HPDE6-E6E7 (cell line): ENCODE results near the gene CNPY3.

ENCODE experiments used
- DNase-seq: peaks from one replicate; pipeline ENCODE4 v3.0.0; 2011; ENCODE audit warnings: missing footprints; ENCODE audit errors: extremely low spot score

Gene CNPY3

DNA sequence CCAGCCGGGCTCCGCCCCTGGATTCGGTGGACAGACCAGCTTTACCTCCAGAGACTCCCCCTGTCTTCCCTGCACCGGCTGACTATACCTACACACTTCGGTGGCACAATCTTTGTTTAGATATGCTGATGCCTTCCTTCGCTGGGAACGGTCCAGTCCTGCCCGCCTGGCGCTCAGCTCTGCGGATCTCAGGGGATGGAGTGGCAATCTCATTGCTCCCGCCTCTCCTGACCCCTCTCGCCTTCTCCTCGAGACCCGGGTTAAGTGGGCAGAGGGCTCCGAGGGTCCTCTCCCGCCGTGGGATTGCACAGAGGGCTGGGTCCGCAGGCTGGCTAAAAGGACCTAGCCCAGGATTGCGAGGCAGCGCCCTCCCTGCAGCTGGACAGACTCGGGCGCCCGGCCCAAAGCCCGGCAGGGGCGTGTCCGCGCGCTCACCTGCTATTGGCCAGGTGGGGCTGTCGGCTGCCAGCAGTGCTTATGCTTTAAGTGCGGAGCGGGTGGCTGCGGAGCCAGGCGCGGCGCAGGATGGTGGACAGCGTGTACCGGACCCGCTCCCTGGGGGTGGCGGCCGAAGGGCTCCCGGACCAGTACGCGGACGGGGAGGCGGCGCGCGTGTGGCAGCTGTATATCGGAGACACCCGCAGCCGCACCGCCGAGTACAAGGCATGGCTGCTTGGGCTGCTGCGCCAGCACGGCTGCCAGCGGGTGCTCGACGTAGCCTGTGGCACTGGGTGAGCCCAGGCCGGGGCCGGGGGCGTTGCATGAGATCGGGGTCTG lies 31.2 kb downstream of the CNPY3 start, which contains the start of gene GNMT:
Gene GNMT (plus strand): TSS at position 512 of the 777 bp plus-strand sequence. CDS start 14 bp downstream, at position 526.
- peak; percentile 66 for DNase-seq

DNA sequence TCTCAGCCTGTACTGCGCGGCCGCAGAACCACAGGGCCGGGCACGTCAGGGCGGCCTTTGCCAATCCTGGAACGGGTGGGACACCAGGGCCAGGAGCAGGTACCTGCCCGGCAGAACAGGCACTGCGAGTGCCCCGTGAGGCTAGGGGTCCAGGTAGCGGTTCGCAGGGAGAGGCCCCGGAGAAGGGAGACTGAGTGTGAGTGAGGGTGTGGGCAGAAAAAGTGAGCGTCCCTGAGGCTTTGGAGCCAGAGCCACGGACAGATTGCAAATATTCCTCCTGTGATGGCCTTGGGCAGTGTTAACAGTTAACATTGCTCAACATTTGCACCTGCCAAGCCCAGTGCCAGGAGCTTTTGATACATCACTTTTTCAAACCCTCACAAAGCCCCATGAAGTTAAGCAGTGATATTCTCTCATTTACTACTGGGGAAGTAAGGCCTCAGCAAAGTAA lies 31.8 kb downstream of the CNPY3 start:
- DNase-seq: no peak

DNA sequence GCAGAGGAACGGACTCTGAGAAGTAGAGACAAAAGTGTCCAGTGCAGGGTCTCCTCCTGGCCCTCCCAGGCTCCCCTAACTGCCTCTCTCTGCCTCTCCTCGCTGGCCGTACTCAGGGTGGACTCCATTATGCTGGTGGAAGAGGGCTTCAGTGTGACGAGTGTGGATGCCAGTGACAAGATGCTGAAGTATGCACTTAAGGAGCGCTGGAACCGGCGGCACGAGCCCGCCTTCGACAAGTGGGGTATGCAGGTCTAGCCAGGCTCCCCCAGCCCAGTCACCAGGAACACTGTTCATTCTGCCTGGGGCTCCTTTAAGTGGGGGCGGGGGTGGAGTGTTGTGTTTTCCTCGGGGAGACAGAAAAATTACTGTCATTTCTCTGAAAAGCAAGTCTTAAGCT lies 32.8 kb downstream of the CNPY3 start:
- no peak for DNase-seq

DNA sequence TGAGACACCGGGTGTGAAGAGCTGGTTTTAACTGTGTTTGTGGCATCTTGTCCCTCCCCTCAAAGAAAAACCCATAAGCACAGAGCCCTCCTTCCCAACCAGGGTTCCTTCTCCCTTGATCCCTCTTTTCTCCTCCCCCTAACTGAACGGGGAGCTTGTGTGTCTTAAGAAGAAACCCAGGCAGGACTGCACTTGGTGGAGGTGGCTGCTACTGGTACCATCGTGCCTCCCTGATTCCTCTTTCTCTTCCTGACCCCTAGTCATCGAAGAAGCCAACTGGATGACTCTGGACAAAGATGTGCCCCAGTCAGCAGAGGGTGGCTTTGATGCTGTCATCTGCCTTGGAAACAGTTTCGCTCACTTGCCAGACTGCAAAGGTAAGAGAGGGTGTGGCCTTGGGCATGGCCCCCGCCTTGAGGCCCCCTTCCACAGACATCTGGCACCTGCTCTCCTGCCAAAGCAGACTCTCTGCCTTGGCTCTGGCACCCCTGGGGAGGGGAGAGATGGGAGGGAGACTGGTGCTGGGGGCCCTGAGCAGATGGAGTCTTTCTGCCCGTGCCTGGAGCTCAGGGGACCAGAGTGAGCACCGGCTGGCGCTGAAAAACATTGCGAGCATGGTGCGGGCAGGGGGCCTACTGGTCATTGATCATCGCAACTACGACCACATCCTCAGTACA lies 33.4 kb downstream of the CNPY3 start:
- no peak for DNase-seq

DNA sequence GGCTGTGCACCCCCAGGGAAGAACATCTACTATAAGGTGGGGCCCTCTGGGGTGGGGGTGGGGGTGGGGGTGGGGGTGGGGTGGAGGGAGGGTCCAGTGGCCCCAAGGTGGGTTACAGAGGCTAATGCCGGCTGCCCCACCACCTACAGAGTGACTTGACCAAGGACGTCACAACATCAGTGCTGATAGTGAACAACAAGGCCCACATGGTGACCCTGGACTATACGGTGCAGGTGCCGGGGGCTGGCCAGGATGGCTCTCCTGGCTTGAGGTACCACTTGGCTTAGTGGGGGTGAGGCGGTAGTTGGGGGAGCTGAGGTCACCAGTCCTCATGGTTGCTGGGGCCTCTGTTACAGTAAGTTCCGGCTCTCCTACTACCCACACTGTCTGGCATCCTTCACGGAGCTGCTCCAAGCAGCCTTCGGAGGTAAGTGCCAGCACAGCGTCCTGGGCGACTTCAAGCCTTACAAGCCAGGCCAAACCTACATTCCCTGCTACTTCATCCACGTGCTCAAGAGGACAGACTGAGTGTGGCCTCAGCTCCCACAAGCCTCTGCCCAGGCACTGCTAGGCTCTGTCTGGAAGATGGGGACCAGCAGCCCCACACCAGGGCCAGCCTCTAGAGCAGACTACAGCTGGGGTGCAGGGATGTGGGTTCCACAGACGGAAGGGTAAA lies 34.0 kb downstream of the CNPY3 start:
- no peak for DNase-seq

DNA sequence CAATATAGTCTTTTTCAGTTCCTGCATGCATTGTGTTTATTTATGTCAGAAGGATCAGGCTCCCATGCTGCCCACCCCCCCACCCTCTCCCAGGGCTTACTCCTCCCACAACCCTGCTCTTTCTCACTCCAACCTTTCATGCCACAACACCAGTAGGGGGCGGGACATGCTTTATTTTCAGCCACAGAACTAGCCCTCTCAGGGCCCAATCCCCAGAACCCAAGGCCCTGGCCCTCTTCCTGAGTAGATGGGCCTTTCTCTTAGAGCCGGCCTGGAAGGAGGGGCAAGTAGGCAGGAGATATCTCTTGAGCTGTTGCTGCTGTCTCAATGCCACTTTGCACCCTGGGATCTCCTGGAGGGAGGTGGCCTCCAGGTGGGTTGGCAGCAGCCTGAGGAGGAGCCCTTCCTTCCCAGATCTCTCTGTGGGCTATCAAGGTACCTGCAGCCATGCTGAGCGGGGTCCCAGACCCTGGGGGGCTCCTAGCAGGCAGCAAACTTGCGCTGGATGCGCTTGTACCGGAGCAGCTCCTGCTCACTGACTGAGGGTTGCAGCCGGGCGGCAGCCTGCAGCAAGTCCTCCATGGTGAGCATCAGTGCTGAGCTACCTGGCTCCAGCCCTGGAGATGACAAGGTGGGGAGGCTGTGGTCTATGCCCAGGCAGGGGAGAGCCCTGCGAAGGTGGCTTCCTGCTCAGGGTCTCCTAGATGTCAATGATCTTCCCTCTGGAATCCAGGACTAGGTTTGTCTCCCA lies 34.8 kb downstream of the CNPY3 start:
- no peak for DNase-seq

DNA sequence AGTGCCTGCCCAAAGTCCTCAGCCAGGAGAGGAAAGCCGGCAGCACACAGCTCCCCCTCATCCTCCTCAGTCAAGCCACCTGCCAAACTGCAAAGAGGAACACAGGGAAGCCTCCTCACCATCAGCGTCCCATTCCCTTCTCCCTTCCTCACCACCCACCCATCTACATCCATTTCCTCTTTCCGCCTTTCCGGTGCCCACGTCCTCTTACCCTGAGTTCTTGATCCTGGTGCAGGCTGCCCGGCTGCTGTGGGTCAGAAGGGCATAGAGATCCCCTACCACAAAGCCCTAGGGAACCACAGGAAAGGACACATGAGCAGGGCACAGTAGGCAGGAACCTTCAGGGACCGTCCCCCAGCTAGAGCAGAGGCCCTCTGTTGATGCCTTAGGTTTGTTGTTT lies 37.3 kb downstream of the CNPY3 start:
- no peak for DNase-seq

DNA sequence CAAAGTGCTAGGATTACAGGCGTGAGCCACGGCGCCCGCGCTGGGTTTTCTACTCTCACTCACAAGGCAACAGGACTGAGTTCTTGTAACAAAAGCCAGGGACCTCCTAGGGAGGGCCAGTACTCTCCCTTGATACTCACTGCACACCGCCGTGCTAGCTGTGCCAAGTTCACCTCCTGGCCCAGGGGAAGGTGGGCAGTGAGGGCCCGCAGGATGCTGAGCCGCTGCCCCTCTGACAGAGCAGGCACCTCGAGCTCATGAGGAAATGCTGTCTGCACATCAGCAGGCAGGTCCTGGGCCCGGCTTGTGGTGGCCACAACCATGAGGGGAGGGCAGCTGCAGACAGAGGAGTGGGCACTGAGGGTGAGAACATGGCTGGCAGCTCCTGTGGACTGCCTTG lies 37.9 kb downstream of the CNPY3 start:
- no peak for DNase-seq

DNA sequence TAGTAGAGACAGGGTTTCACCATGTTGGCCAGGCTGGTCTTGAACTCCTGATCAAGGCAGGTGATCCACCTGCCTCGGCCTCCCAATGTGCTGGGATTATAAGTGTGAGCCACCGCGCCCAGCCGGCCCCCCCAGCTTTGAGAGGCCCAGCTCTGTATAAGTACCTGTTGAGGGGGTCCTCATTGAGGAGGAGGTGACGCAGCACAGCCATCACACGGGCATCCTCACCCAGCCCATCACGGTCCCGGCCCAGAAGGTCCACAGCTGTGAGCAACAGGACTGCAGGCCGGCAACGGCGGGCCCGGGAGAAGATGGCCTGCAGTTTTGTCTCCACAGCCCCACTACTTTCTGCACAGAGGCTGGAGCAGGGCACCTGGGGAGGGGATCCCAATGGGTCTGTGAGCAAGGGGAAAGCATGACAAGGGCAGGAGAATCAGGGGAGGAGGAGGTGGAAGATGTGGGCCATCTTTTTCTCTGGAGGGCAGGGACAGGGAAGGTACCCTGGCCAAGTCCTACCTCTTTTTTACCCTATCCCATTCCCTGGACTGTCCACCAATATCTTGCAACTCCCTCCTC lies 38.9 kb downstream of the CNPY3 start:
- DNase-seq: no peak

DNA sequence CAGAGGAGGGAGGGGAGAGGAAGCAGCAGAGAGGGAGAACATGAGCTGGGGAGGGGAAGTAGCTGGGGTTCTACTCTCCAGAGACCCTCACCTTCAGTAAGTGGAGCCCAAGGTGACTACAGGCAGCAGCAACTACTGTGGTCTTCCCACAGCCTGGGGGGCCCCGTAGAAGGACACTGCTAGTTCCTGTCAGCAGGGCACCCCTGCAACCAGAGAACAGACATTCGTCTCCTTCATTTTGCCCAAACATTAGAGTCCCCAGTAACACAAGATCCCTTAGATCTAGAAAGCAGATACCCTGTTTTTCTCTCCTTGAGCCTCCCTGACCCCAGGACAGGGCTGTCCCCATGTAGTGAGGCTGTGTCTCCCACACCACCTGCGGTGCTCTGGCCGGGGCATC lies 39.5 kb downstream of the CNPY3 start:
- no peak for DNase-seq

DNA sequence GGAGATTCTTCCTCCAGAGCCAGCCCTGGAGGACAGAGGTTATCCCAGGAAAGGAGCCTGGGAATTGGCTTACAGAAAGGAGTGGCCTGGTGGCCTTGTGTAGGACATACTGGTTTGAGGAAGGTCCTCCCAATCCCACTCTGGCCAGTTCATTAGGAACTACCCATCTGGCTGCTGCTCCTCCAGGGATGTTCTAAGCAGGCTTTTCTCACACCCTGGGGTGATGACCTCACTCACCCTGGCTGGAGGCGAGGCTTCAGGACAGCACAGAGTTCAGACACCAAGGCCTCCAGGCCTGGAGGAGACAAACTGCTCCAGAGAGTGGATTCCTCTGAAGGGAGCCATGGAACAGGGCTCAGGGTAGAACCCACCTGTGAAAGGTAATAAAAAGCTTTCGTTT lies 40.2 kb downstream of the CNPY3 start:
- no peak for DNase-seq

DNA sequence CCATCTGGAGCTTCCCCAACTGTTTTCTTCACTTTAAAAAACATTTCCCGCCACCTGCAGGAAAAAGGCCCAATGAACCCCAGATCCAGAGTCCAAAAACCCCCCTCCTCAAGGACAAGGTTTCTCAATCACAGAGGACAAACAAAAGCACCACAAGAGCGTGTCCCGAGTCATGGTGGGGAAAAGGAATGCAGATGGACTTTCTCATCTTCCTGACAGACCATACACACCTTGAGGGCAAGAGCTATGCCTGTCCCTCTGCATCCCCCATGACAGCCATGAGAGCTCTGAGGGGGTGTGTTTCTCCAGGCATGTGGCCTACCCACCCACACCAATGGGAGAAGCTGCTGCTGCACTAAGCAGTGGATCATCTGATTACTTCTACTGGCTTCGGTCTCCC lies 40.7 kb downstream of the CNPY3 start:
- DNase-seq: no peak

DNA sequence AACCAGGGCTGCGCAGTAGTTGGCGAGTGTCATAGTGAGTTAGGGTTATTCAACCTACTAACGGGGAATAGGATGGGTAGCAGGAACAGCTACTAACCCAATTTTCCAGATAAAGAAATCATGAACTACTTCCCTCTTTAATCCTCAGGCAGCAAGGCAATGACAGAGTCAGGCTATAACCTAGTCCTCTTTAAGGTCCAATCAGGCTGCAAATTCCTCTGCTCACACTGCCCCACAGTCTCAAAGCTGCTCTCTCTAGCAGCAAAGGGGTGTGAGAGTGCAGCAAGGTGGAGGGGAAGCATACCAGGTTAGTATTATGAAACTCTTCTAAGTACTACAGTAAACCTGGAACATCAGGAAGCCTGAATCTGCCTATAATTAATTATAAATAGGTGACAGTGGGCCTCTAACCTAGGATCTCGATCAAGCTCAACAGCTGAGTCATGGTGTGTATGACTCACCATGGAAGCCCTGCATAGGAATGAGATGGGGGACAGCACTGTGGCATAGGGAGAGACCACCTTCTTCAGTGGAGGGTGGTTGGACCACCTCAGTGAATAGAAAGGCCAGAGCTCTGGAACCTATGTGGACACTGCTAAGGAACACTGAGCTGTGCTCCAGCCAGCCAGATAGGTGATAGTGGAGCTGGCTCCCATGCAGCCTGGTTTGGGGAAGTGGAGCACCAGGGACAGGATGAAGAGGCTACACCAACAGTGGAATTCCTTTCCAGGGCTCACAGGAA lies 41.8 kb downstream of the CNPY3 start:
- DNase-seq: no peak

DNA sequence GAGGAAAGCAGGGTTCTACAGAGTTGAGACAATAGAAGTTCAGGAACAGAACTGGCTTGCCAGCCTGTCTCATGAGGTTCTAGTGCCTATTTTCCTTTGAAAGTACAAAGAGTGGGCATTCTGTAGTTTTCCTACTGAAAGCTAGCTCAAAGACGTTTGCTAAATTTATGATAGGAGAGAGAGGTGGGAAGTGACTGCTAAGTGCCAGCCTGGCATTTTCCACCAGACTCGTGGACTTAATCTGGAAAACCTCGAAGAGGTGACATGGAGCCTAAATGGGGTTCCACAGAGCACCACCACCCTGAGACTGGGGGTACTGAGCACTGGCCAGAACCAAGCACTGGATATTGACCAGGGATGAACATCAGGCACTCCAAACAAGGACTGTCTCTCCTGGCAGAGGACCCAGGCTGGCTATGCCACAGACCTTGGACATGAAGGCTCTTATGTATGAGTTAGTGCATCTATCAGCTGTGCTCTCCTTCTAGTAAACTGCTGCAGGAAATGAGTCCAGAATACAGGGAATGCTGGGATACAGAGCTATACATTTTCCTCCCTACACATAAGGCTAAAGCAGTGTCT lies 42.6 kb downstream of the CNPY3 start:
- no peak for DNase-seq

DNA sequence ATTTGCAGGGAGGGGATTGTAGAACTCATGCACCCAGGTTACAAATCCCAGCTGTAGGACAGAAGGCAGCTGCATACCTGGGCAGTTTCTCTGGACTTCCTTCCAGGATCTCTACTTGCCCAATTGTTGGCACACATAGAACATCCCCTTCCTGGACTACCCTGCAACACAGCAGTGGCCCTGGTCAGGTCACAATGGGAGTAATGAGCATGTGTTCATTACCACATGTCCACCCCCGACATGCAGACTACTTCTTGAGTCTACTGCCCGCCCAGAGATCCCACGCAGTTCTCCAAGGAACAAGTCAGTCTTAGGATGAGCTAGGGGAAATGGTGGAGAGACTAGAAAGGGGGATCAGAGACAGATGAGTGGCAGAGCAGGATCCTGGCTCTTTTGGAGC lies 44.6 kb downstream of the CNPY3 start:
- no peak for DNase-seq

DNA sequence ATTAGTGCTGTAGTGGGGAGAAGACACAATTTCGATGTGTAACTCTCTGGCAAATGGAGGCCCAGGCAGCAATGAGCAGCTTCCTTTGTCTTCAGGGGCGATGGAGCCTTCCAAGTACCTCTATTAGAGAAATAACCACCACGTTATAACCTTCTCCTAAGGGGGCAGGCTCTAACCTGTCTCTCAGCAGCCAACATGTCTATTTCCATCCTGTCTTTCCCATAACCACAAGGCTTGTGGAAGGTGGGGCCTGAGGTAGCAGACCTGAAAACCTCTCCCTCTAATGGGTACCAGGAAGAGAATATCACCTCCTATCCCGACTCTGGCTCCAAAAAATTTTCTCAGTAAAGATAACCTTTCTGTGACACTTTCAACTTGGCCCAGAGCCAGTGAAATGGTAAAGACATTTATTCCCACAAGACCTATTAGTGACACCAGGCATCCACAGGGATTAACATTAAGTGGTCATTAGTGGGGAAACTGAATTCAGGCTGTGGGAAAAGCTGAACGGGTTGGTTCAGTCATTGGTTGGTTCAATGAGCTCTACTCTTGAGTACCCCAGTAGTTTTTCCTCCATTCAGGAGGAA lies 45.7 kb downstream of the CNPY3 start:
- DNase-seq: no peak

DNA sequence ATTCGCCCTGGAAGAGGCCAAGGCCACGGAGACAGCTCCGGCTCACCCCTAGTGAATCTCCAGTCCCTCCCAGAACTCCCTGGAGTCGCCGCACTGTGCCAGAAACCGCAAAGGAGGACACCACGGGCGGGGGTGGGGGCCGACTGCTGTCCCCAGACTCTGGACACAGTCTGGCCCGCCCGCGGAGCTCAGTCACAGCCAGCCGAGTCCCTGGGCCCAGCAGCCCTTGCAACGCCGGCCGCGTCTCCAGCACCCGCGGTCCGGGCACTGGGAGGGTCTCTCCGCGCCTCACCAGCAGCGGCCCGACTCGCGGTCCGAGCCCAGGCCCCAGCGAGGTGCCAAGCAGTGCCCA lies 49.2 kb downstream of the CNPY3 start:
- no peak for DNase-seq

DNA sequence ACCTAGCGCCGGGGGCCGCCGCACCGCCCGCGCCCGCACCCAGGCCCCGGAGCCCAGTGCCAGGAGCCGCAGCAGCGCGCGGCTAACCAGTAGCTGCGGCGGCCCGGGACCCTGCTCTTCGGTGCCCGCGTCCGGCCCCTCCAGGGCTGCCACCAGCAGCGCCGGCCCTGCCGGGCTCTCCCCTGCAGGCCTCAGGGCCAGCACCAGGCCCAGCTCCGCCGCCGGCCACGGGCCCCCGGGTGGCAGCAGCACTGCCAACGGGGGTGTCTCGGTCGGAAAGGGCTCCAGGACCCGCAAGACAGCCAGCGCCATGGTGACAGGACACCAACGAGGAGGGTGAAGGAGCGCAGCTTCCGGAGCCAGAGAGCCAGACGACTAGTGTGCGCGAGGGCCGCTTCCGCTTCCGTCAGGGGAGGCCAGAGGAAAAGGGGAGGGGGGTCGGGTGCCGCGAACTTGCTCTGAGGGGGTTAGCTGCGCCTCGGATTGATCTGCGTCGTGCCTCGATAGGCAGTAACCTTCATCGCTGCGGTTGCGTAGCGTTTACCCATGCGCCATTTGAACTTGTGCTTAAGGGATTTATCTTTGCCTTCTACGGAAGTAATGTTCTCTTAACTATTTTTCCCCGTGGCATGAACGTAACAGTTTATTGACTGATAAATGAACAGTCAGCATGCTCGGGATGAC lies 49.7 kb downstream of the CNPY3 start, which contains the start of gene PEX6:
Gene PEX6 (minus strand): TSS at position 343 of the 684 bp plus-strand sequence. CDS start 31 bp downstream, at position 312.
- peak; percentile 82 for DNase-seq

DNA sequence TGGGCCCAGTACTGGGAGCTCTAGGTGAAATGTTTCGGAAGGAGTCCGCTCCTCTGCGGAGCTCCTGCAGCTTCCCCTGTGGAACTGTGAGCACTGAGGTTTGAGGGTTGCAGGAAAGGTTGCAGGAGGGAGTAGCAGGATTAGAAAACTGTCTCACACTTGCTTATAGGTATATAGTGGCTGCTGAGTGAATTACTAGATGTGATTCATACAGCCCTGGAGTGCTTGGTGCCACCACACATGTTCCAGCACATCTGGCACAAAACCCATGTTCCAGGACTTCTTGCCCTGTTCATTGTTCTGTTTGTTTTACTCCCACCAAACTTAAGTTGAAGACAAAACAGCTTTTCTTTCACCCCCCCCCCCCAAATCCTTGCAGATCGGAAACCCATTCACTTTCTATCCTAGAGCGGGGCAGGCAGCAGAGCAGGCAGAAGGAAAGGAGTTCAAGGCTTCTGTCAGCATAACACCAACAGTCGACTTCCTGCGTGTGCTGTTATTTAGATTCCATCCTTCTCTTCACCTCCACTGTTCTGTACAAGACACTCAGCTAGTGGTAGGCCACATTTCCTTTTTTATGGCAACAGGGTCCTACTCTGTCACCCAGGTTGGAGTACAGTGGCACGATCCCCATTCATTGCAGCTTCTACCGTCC lies 50.4 kb downstream of the CNPY3 start:
- peak; percentile 81 for DNase-seq
